Islet precursor cell (in vitro differentiated cells): Measurements from ENCODE around the gene ELMOD3.
"Not testable (repeated sequence)": the region's sequence is repeated elsewhere in the genome, so short reads cannot be mapped to it uniquely, and the experiment has no call there.

ENCODE experiments used
- DNase-seq: peaks from one replicate; pipeline ENCODE4 v3.0.0-alpha.2; 2018

The ELMOD3 gene

DNA sequence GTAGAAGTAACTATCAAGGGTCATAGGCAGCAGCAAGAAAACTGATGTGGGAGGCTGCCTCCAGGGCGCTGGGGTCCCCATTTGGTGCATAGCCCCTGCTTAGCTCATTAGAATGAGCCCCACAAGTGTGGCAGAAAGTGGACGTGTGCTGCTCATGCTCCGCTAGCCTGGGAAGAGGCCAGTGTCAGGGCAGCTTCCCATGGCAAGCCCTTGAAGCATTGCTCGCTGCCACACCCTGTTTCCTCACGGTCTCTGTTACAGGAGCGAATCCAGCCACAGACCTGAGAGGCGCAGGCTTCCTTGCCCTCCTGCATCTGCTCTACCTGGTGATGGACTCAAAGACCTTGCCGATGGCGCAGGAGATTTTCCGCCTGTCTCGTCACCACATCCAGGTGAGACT is 22.5 kb downstream of the ELMOD3 start:
- DNase-seq: no peak

DNA sequence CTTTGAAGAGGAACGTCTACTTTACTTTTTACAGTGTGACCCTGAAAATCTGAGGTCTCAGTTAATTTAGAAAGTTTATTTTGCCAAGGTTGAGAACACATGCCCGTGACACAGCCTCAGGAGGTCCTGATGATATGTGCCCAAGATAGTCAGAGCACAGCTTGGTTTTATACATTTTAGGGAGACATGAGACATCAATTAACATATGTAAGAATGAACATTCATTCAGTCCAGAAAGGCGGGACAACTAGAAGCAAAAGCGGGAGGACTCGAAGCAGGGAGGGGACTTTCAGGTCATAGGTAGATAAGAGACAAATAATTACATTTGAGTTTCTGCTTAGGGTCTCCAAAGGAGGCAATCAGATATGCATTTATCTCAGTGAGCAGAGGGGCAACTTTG is 23.7 kb downstream of the ELMOD3 start:
- DNase-seq: no peak

DNA sequence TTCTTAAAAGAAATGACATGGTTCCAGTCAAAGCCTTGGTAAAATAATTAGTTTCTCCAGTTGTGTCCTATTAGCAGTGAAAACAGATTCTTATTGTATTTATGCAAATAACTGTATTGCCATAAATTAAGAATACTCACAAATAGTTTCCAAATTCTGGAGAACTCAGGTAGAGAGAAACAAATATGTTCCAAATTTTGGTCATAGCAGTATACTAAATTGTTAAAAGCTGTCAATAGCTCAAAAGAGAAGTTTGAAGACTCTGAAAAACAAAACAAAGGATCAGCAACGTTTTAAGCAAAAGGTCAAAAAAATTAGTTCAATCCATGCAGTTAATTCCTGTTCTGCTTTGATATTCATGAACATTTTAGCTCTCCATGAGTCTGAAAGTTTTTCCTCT is 25.5 kb downstream of the ELMOD3 start:
- no peak for DNase-seq

DNA sequence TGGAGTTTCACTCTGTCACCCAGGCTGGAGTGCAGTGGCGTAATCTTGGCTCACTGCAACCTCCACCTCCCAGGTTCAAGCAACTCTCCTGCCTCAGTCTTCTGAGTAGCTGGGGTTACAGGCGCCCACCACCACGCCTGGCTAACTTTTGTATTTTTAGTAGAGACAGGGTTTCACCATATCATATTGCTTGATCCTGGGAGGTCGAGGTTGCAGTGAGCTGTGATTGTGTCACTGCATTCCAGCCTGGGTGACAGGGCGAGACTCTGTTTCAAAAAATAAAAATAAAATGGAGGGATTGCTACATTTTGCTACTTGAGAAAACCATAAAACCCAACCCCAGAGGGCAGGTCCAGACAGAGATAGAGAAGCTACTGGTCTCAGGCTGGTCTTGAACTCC is 28.6 kb downstream of the ELMOD3 start:
- not testable (repeated sequence) for DNase-seq

DNA sequence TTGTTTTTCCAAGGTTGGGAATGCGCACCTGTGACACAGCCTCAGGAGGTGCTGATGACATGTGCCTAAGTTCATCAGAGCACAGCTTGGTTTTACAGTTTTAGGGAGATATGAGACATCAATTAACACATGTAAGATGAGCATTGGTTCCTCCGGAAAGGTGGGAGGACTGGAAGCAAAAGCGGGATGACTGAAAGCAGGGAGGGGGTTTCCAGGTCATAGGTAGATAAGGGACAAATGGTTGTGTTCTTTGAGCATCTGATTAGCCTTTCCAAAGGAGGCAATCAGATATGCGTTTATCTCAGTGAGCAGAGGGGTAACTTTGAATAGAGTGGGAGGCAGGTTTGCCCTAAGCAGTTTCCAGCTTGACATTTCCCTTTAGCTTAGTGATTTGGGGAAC is 29.3 kb downstream of the ELMOD3 start:
- DNase-seq: no peak

DNA sequence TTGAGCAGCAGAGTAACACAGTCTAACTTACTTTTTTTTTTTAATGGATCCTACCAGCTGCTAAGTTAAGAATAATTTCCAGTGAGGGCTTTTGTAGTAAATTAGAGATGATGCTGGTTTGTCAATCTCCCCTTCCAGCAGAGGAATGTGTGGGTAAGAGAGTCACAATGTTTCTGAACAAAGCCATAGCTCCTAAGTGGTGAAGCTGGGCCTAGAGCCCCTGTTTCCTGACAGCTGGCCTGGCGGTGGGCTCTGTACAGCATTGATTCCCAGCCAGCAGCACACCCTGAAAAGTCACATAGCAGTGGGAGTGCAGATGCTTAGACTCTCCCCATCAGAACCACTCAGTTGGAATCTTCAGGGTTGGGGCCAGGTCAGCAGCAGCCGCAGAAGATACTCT is 31.2 kb downstream of the ELMOD3 start:
- no peak for DNase-seq

DNA sequence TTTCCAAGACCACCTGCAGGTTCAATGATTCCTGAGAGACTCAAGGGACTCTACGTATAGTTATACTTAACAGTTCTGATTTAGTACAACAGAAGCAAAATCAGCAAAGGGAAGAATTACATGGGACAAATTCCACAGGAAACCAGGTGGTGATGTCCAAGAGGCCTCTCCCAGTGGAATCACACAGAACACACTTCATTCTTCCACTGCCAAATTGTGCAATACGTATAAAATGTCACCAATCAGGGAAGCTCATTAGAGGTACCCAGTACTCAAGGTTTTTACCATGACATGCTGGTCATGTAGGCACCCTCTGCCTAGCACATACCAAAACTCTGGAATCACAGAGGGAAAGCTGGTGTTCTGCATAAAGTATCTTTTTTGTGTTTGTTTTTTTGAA is 33.2 kb downstream of the ELMOD3 start:
- no peak for DNase-seq

DNA sequence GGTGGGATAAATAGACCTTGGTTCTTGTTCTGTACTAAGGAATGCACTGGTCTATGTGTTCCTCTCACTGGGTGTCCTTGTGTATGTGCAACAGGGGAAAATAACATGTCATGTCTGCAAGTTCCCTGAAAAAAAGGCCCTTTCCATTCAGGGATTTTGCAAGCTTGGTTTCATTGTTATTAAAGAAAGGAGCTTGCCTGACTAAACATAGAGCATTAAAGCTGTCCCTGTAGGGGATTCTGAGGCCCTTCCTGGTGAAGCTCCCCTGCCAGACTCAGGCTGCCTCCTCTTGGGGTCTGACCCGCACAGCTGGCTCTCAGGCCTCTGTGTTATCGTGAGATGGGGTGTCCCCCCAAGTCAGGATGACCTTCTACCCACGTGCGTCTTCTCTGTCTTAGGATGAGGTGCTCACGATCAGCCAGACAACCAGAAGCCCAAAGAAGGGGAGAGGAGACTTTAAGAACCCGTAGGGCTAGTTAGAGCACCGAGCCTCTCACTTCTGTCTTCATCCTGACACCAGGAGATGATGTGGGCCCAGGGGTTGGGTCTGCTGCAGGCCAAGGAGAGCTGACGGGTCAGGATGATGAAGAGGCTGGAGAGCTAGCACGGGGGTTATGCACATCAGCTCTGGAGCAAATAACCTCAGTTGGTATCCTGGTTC is 34.4 kb downstream of the ELMOD3 start:
- DNase-seq: no peak

DNA sequence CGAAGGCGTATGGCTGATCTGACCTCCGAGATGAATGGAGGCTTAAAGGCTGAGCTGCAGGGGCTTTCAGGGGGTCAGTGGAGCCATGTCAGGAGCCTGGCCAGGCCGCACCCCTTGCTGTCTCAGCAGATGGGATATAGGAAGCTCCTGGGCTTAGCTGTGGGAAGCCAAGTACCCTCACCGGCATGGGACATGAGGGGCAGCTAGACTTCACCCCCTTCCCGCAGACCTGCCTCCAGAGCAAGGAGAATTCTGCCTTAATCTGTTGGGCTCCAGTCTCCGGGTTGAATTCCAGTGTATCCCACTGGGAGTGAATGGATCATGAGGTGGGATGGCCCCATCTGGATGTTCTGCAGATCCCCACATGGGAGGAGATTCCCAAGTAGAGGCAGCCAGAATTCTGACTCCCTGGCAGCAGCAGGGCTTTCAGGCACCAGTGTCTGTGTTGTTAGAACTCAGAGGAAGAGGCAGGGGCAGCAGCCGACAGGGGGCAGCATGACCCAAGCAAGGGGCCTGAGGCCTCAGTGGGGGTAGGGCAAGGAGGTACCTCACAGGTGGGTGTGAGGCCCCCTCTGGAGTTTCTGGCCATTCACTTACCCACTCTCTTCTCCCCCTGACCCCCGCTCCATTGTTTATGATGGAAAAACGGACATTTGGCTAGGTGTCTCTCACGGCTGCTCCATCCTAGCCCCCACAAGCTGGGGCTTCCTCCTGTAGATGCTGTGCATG is 36.5 kb downstream of the ELMOD3 start:
- DNase-seq: peak; percentile 85

DNA sequence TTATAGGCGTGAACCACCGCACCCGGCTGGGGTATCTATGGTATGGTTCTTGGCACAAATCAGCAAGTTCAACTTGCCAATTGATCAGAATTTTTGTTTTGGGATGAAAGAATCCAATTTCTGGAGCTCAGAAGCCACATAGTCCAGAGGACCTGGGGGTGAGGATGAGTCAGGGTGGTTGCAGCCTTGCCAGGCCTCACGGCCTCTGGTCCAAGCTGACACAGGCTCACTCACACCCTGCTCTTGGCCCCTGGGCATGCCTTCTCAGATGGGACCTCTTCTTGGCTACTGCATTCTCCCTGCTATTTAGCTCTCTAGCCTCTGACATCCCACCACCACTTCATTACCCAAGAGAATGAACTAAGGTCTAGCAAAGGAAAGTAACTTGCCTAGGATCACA is 39.3 kb downstream of the ELMOD3 start:
- DNase-seq: peak; percentile 38

DNA sequence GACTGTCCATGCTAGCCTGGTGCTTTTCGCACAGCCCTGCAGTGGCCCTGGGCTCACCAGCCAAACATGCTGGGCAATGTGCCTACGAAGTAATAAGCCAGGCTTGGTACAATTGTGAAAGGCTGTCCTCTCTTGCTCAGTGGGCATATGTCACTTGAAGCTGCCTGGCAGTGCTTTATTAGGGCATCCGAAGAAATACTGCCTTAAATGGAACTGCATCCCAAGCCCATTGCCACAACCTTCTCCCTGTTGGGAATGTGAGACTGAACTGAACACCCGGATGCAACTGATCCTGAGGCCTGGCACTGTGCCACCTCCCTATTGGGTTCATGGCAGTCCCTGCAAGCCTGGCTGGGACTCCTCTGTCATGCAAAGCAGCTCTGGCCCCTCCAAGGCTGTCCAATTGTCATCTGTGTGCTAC is 39.7 kb downstream of the ELMOD3 start:
- DNase-seq: no peak

DNA sequence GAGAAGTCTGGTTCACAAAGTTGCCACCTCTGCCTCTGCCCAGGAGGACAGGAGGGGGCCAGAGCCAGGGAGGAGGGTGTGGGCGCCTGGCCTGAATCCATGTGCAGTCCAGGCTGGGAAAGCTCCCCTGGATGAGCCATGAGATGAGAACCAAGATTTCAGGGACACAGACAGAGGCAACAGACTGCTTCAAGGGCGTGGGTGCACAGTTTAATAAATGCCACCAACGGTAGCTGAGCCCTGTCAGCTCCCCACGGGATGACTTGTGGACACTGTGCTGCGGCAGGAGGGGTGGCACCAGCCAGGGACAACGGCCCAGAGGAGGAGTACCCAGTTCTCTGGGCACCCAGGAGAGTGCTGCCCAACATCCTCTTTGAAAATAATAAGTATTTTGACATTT is 40.4 kb downstream of the ELMOD3 start:
- DNase-seq: peak; percentile 34

DNA sequence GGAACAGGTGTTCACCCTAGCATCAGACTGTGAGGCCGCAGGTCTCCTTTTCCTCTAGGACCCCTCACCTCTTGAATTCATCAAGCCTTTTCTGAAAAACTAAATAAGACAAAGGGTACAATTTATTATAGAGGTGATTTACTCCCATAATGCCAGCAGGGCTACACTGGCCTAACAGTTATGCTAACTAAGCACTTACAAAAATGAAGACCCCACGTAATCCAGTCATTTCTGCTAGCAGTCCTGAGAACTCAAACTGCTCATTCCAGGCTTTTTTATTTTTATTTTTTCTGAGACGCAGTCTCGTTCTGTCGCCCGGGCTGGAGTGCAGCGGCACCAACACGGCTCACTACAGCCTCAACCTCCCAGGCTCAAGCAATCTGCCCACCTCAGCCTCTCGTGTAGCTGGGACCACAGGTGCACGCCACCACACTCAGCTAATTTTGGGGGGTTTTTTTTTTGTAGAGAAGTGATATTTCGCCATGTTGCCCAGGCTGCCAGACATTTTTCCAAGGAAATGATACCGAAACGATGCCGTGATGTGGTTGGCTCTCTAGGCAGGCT is 41.4 kb downstream of the ELMOD3 start:
- DNase-seq: peak; percentile 9

DNA sequence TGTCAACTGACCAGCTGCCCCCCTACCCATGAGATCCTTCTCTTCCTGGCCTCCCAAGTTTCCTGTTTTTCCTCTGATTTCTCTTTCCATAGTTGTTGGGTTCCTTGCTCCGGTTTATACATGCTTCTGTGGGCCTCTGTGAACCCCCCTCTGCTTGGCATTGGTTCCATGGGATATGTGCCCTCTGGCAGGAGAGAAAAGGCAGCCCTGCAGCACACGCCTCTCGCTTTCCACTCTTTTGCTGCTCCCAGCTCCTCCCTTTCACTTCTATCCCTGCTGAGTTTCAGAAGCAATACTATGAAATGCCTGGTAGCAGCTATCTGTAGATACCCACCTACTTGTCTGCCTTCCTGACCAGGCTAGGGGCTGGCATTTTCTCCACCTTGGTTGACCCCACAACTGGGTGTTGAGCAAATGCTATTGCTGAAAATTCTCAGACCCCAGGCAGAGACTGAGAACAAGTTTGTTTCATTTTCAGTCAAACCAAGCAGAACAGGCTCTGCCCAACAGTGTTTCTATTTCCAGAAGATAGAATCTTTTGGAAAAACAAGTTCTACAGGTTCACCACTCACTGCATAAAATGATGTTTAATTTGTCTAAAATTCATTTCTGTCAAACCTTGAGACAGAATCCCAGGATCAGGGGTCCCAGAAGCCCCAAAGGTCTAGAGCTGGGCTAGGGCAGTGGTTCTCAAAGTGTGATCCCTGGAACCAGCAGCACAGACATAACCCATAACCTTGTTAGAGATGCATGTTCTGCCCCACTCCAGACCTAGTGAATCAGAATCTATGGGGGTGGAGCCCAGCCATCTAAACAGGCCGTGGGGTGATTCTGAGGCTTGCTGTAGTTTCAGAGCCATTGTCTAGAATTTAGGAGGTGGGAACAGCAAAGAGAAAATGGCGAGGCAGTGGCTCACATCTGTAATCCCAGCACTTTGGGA is 42.2 kb downstream of the ELMOD3 start:
- peak; percentile 51 for DNase-seq

DNA sequence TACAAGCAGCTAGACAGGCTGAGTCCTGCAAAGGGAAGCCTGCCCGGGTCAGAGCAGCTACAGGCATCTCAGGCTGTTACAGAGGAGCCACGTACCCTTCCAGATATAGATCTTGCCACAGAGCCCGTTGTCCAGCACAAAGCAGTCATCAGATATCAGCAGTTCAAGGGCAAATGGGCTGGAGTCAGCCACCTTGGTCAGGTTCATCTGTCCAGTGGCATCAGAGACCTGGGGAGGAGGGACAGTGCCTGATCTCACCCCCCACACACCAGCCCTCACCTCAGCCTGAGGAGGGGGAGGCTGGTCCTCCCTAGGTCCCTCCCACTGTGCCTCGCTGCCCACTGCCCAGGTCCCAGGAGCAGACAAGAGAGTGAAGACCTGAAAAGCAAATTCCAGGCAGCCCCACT is 43.4 kb downstream of the ELMOD3 start:
- peak; percentile 29 for DNase-seq

DNA sequence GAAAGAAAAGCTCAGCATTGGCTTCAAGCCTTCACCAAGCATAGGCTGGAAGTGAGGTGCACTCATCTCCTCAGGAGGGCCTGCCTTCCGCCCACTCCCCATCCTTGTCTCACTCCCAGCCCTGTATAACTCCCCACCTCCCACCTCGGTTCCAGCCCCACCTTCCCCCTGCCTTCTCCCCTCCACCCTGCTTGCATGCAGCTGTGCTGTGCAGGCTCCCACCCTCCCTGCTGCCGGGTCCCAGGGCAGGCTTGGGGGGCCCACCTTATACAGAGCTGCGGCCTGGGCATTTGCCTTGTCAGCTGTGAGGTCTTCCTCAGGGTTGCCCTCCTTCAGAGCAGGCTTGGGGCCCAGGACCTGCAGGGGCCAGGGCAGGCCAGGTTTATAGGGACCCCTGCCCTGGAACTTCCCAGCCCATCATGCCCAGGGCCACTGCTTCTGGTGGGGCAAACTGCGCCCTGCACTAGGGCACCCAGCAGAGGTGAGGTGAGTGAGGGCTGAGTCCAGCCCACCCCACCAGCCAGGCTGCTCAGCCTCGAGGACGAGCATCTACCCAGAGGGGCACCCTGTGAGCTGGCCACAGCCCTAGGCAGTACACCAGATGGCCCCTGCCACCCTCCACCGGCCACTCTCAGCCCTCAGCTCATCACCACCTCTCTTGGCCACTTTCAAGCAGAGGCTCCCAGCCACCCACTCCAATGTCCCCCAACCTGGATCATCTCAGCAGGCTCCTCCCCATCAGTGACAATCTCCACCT is 44.0 kb downstream of the ELMOD3 start:
- DNase-seq: peak; percentile 50

DNA sequence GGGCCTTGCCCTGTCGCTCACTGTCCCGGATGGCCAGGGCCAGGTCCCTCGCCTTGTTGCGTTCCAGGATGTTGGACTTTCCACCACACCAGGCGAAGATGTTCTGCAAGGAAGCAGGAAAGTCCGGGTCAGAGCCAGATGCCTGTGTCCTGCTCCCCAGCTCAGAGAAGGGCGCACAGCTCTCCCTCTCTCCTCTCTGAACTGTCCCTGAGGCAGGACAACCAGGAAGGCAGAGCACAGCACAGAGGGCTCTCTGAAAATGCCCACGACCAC is 44.5 kb downstream of the ELMOD3 start:
- DNase-seq: no peak

DNA sequence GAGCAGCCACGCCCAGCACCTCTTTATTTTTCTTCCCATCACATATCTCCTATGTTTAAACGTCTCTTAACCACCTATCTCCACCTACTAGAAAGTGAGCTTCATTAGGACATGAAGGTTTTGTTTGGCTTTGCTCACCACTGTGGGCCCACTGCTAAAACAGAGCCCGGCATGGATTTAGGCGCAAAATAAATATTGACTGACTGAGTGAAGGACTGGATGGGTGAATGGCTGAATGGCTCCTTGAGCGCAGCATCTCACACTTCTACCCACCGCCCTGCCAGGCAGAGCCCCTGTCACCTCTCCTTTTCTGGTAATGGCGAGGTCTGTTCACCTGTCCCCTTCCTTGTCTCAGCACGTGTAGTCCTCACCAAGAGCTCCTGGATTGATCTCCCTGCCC is 45.5 kb downstream of the ELMOD3 start:
- DNase-seq: peak; percentile 25

DNA sequence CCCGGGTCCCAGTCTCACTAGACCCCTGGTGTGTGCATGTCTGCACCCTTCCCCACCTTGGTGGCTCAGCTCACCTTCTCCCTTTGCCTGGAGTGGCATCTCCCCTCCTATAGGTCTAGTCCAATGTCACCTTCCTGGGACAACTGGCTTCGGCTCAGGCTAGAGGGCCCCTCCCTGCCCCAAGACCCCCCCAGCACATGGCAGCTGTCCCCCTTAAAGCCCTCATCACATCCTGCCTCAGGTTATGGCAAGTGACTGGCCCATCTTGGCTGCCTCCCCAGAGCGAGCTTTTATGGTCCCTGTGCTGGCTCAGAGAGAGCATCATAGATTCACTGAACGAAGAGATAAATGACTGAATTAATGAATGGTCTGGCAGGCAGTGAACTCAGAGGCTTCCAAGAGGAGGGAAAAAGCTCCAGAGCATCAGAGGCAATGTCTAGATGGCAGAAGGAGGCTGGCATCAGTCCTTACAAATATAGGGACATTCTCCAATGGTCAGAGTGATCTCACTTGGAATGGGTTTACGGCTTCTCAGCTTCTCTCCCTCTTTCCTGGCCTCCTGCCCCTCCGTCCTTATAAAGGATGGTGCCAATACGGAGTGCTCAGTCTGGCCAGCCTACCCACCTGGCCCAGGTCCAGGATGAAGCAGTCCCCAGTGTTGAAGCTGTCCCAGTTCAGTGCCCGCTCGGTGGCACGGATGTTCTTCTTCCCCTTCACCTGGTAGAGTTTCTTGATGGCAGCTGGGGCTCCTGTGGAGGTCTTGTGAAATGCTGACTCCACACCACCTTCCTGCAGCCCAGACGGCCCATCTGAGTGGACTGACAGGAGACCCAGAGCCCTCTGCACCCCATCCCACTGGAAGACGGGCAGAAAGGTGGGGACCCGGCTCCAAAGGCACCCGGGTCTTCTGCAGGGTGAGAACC is 46.2 kb downstream of the ELMOD3 start:
- no peak for DNase-seq

DNA sequence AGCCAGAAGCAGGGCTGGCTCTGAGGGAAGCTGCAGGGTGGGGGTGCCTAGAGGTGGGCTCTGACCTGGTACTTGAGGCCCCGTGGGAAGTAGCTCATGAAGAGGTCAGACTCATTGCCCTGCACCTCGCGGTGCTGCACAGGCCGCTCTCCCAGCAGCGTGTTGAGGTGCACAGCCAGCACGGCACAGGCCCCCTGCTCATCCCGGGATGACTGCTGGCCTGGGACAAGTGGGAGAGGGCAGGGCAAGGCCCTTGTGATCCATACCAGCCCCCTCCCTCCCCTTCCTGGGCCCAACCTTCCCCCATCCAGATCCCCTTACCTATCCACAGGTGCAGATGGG is 46.9 kb downstream of the ELMOD3 start:
- DNase-seq: no peak

DNA sequence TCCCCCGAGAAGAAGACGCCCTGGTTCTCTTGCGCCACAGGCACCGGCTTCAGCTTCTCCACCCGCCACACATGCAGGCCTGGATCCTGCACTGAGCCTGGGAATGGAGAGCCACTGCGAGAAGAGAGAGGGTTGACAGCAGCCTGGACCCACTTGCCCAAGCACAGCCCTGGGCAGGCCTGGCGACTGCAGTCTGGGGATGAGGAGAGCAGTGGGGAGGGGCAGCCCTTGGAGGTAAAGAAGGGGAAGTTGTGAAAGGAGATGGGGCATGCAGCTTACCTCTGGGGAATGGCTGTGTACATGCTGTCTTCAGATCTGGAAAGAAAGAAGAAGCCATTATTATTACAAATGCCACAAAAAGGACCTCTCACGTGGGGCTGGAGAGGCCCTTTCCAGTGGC is 47.3 kb downstream of the ELMOD3 start:
- no peak for DNase-seq
